HepG2 (cell line): ENCODE results near the gene IFI27. TPM values are rescaled to one million over a fixed set of nuclear protein-coding genes. Genes with fewer than 3 reads are reported as not detected.

Experiments
- ATAC-seq: fragments of 200-7000 bp; cut with Tn5 transposase; 3 replicates; pipeline ENCODE4 v1.9.1; 2020; ENCODE audit warnings: mild to moderate bottlenecking, moderate library complexity
- BruUV-seq: library from RNA; stranded (reverse); fragments of 400-500 nt; replicated peaks from 2 replicates; lab custom pipeline; 2021; lab: Mats Ljungman, UMichigan
- CTCF ChIA-PET: fragments of 300-600 bp; formaldehyde crosslinking; extraction: SDS; loops from one replicate; lab custom pipeline; 2021; ENCODE audit warnings: low total read pairs, inconsistent platforms, low intra/inter-chr PET ratio; lab: Yijun Ruan, JAX
- POLR2A ChIA-PET: fragments of 350-600 bp; sonication (Branson Sonifier 250); formaldehyde crosslinking; loops from one replicate; lab custom pipeline; 2020; ENCODE audit warnings: antibody characterized with exemption, inconsistent platforms; lab: Yijun Ruan, JAX
- DNase-seq: peaks from one replicate; pipeline ENCODE4 v3.0.0-alpha.2; 2015; ENCODE audit warnings: low spot score
- FAIRE-seq: peaks from 3 replicates; lab custom pipeline; 2011; peaks lifted over from hg19 to GRCh38; lab: Jason Lieb, UNC
- H2AFZ ChIP-seq: one replicate; pipeline ENCODE4 v1.6.1; 2011; ENCODE audit warnings: low read length, inconsistent platforms
- H3K27ac ChIP-seq: fragments of 300-600 bp; 3 replicates; pipeline ENCODE4 v1.8.0; 2011; ENCODE audit warnings: mixed run types, mild to moderate bottlenecking, mixed read lengths, low read length, inconsistent platforms; ENCODE audit not compliant: insufficient read depth; ENCODE audit errors: extremely low read length
- H3K27me3 ChIP-seq, 2 experiments: fragments of 200-600 bp in 1 of 2; 2 replicates in 1 of 2; 3 replicates in 1 of 2; pipeline versions ENCODE4 v1.6.0 to v1.8.0; 2011; ENCODE audit warnings: low read length in 2 of 2, mild to moderate bottlenecking in 2 of 2, moderate library complexity in 2 of 2, inconsistent platforms in 1 of 2; ENCODE audit not compliant: insufficient read depth in 2 of 2, control insufficient read depth in 1 of 2
- H3K36me3 ChIP-seq, 2 experiments: fragments of 200-600 bp in 1 of 2; replicated peaks in 1 of 2; 2 replicates in 1 of 2; 3 replicates in 1 of 2; pipeline versions ENCODE4 v1.5.1 to v1.8.0; 2011; ENCODE audit warnings: low read length in 2 of 2, inconsistent platforms in 1 of 2; ENCODE audit not compliant: insufficient read depth in 2 of 2, control insufficient read depth in 1 of 2
- H3K4me1 ChIP-seq: 2 replicates; pipeline ENCODE4 v1.5.1; 2012; ENCODE audit warnings: low read length, inconsistent platforms; ENCODE audit not compliant: insufficient read depth
- H3K4me2 ChIP-seq: 2 replicates; pipeline ENCODE4 v1.6.0; 2011; ENCODE audit warnings: low read depth, low read length, inconsistent platforms
- H3K4me3 ChIP-seq, 3 experiments: fragments of 200-600 bp in 1 of 3; sonication (generic), shearing (Covaris generic) in 1 of 3; replicated peaks in 1 of 3; 2 replicates each; pipeline ENCODE4 v1.5.1; 2011 to 2016; ENCODE audit warnings: low read length in 3 of 3, inconsistent platforms in 2 of 3, low read depth in 2 of 3, mild to moderate bottlenecking in 2 of 3, control low read depth in 1 of 3, mixed read lengths in 1 of 3; ENCODE audit not compliant: insufficient read depth in 1 of 3
- H3K79me2 ChIP-seq: one replicate; pipeline ENCODE4 v1.6.1; 2011; ENCODE audit warnings: low read length, inconsistent platforms; ENCODE audit not compliant: insufficient read depth
- H3K9ac ChIP-seq: 2 replicates; pipeline ENCODE4 v1.6.0; 2011; ENCODE audit warnings: mild to moderate bottlenecking, low read depth, low read length, inconsistent platforms; ENCODE audit not compliant: insufficient read depth
- H3K9me3 ChIP-seq: 2 replicates; pipeline ENCODE4 v1.5.1; 2012; ENCODE audit warnings: mild to moderate bottlenecking, low read length
- H4K20me1 ChIP-seq: 2 replicates; pipeline ENCODE4 v1.6.0; 2011; ENCODE audit warnings: inconsistent platforms, mild to moderate bottlenecking, low read length, moderate library complexity; ENCODE audit not compliant: insufficient read depth
- KLF15 ChIP-seq: sonication (generic); formaldehyde crosslinking; IDR thresholded peaks from 2 replicates; pipeline ENCODE4 v1.8.1; 2023; ENCODE audit warnings: borderline replicate concordance, mild to moderate bottlenecking, inconsistent platforms, missing genetic modification reagents, mixed read lengths
- PHF8 ChIP-seq: sonication (generic); formaldehyde crosslinking; IDR thresholded peaks from 2 replicates; pipeline ENCODE4 v1.5.0; 2020; ENCODE audit warnings: missing genetic modification reagents
- POLR2AphosphoS5 ChIP-seq: IDR thresholded peaks from 2 replicates; pipeline ENCODE4 v1.6.1; 2012; ENCODE audit warnings: low read depth, low read length
- RFX3 ChIP-seq: IDR thresholded peaks from 2 replicates; pipeline ENCODE4 v1.6.1; 2016; ENCODE audit warnings: missing biosample characterization, missing genetic modification reagents
- SIX1 ChIP-seq: sonication (generic); formaldehyde crosslinking; IDR thresholded peaks from 2 replicates; pipeline ENCODE4 v1.4.0; 2020; ENCODE audit warnings: missing genetic modification reagents, borderline replicate concordance
- ZNF142 ChIP-seq: sonication (generic); formaldehyde crosslinking; IDR thresholded peaks from 2 replicates; pipeline ENCODE4 v1.4.0; 2020; ENCODE audit warnings: missing genetic modification reagents
- ZNF260 ChIP-seq: sonication (generic); formaldehyde crosslinking; IDR thresholded peaks from 2 replicates; pipeline ENCODE4 v1.4.0; 2020; ENCODE audit warnings: missing genetic modification reagents, low read depth, mild to moderate bottlenecking, borderline replicate concordance
- ZNF263 ChIP-seq: sonication (generic); formaldehyde crosslinking; IDR thresholded peaks from 2 replicates; pipeline ENCODE4 v1.4.0; 2020; ENCODE audit warnings: missing genetic modification reagents
- ZNF430 ChIP-seq: sonication (generic); formaldehyde crosslinking; IDR thresholded peaks from 2 replicates; pipeline ENCODE4 v1.9.0; 2021; ENCODE audit warnings: mild to moderate bottlenecking, missing genetic modification reagents
- ZNF598 ChIP-seq: sonication (generic); formaldehyde crosslinking; IDR thresholded peaks from 2 replicates; pipeline ENCODE4 v1.5.1; 2020; ENCODE audit warnings: mild to moderate bottlenecking, missing genetic modification reagents, borderline replicate concordance
- ZNF605 ChIP-seq: sonication (generic); formaldehyde crosslinking; IDR thresholded peaks from 2 replicates; pipeline ENCODE4 v1.8.0; 2022; ENCODE audit warnings: mild to moderate bottlenecking, missing genetic modification reagents
- ZNF740 ChIP-seq: sonication (generic); formaldehyde crosslinking; IDR thresholded peaks from 2 replicates; pipeline ENCODE4 v1.4.0; 2020; ENCODE audit warnings: missing genetic modification reagents
- in situ Hi-C: cut with HindIII; loops from 2 replicates; pipeline ENCODE4 v1.10.0; 2017; ENCODE audit warnings: low pct_unique_long_range_greater_than_20kb; ENCODE audit not compliant: extremely low pct_ligation_motif_present
- intact Hi-C: fragments of 100-400 bp; cut with micrococcal nuclease; formaldehyde crosslinking; loops from one replicate; pipeline ENCODE4 v1.10.0; 2022; ENCODE audit not compliant: unreplicated experiment
- polyA plus RNA-seq, 8 experiments: library from polyadenylated mRNA; depleted of rRNA in 3 of 8; stranded (reverse) in 7 of 8; unstranded in 1 of 8; fragments of >200 nt; fragmentation: Illumina TruSeq in 4 of 8; extraction: Trizol in 4 of 8; gene quantifications; 2 replicates each; pipeline versions ENCODE4 v1.2.1 to v1.2.3, GENCODE V29; 2011 to 2016; ENCODE audit warnings: low read depth in 4 of 8, missing spikeins in 1 of 8, mixed read lengths in 1 of 8; ENCODE audit not compliant: insufficient read depth in 1 of 8
- total RNA-seq, 5 experiments: library from RNA; depleted of rRNA; stranded (reverse); fragments of >200 nt; fragmentation: Illumina TruSeq; extraction: Trizol; gene quantifications; 2 replicates each; pipeline ENCODE4 v1.2.3, GENCODE V29; 2016; ENCODE audit warnings: low read depth in 1 of 5
- TF ChIP-seq, protein P1 (sequence below): sonication (generic); formaldehyde crosslinking; IDR thresholded peaks from 2 replicates; pipeline ENCODE4 v1.4.0; 2020; ENCODE audit warnings: missing genetic modification reagents

IFI27 gene
- total and polyA plus RNA-seq, 2 of the 13 experiments (the other 11 are each of a cell fraction or from before 2014, with no cell fraction given), result 1.2 to 1.7 TPM

- no peak for TF ChIP-seq ZNF605
- no peak for TF ChIP-seq ZNF740 (CRISPR knock-in tag)
- TF ChIP-seq PHF8 (CRISPR knock-in tag), result no peak
- TF ChIP-seq KLF15 (CRISPR knock-in tag), result no peak
These were observed 7.3 kb downstream of the IFI27 start (continued) for GRCh38 chr14:94117856-94118255.

DNA sequence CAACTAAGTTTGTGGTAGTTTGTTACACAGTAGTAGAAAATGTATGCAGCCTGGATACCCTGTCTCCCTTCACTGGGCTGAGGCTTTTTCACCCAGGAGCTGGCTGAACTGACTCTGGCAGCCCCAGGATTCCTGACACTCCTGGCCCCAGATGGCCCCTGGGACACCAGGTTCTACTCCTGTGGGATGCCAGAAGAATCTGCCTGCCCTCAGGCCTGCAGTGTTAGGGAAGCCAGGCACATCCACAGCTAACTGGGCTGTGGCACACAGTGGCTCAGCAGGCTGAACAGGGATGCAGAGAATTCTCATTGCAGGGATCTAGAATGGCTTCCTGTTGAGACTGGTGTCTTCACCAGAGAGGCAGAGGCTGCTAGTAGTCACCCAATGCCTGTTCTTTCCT, 8.5 kb downstream of the IFI27 start:
- Histone ChIP-seq H3K4me3 (no peak overlapping the region), H3K36me3 (no peaks in the 10 kb centered on the region), H4K20me1 (no peaks in the 10 kb centered on the region), H3K27ac (no peak overlapping the region), H3K27me3 (peaks cover 2 to 38% of the 10 kb centered on the region in 2 experiments; a peak in 2 of 5 replicates), H3K4me1 (peaks cover 27% of the 10 kb centered on the region), H3K79me2 (no peaks in the 10 kb centered on the region), H3K4me2 (no peak overlapping the region), H3K9me3 (no peaks in the 10 kb centered on the region), H3K9ac (no peak overlapping the region), H2AFZ (no peak overlapping the region)
- intact Hi-C loops (no loop called here), in situ Hi-C loops (no loop called here)
- FAIRE-seq (no peak), ATAC-seq (no peak), DNase-seq (no peak)
- POLR2A ChIA-PET, result no interaction called here
- TF ChIP-seq ZNF430 (CRISPR knock-in tag) (no peak), RFX3 (CRISPR knock-in tag) (no peak), ZNF260 (CRISPR knock-in tag) (no peak), ZNF605 (no peak), ZNF142 (no peak), POLR2AphosphoS5 (no peak), ZNF263 (CRISPR knock-in tag) (no peak), SIX1 (CRISPR knock-in tag) (no peak), ZNF598 (no peak)
- TF ChIP-seq, protein P1, sequence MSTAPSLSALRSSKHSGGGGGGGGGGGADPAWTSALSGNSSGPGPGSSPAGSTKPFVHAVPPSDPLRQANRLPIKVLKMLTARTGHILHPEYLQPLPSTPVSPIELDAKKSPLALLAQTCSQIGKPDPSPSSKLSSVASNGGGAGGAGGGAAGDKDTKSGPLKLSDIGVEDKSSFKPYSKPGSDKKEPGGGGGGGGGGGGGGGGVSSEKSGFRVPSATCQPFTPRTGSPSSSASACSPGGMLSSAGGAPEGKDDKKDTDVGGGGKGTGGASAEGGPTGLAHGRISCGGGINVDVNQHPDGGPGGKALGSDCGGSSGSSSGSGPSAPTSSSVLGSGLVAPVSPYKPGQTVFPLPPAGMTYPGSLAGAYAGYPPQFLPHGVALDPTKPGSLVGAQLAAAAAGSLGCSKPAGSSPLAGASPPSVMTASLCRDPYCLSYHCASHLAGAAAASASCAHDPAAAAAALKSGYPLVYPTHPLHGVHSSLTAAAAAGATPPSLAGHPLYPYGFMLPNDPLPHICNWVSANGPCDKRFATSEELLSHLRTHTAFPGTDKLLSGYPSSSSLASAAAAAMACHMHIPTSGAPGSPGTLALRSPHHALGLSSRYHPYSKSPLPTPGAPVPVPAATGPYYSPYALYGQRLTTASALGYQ (CRISPR knock-in tag), result no peak
- CTCF ChIA-PET, result no interaction called here
- no TSS peak for BruUV-seq
